Psoas muscle (tissue), 8 donors: ENCODE results near the gene RANGRF. TPM values are rescaled to one million over a fixed set of nuclear protein-coding genes. Genes with fewer than 3 reads are reported as not detected.

Source experiments
- ATAC-seq, 4 donors: fragments of 200-7000 bp; cut with Tn5 transposase; one replicate each; pipeline ENCODE4 v1.9.1; 2020; ENCODE audit warnings: moderate library complexity in 3 of 4, mild to moderate bottlenecking in 2 of 4
- DNase-seq, 2 donors: peaks; one replicate each; pipeline ENCODE4 v3.0.0-alpha.2; 2020
- H3K27ac ChIP-seq: fragments of 200-600 bp; one replicate; pipeline ENCODE4 v1.8.0; 2022
- H3K27me3 ChIP-seq, 3 donors: fragments of 200-600 bp in 1 of 3; one replicate each; pipeline versions ENCODE4 v1.6.1 to v1.8.0; 2013 to 2022; ENCODE audit warnings: low read length in 2 of 3, mild to moderate bottlenecking in 2 of 3, moderate library complexity in 1 of 3; ENCODE audit not compliant: insufficient read depth in 3 of 3
- H3K36me3 ChIP-seq, 2 donors: fragments of 200-600 bp in 1 of 2; one replicate each; pipeline versions ENCODE4 v1.6.1 to v1.8.0; 2013 to 2022; ENCODE audit warnings: low read depth in 1 of 2, mild to moderate bottlenecking in 1 of 2, moderate library complexity in 1 of 2; ENCODE audit not compliant: insufficient read depth in 1 of 2
- H3K4me1 ChIP-seq: fragments of 200-600 bp; one replicate; pipeline ENCODE4 v1.8.0; 2022
- H3K4me3 ChIP-seq: fragments of 200-600 bp; one replicate; pipeline ENCODE4 v1.8.0; 2022; ENCODE audit warnings: mild to moderate bottlenecking
- H3K9me3 ChIP-seq: fragments of 200-600 bp; one replicate; pipeline ENCODE4 v1.8.0; 2022
- CTCF ChIP-seq: fragments of 200-600 bp; IDR thresholded peaks from one replicate; pipeline ENCODE4 v1.8.0; 2022; ENCODE audit warnings: antibody characterized with exemption
- WGBS, 3 donors: extraction: QIAGEN DNeasy Blood & Tissue Kit; methylation state at CpG; one replicate each; pipeline versions ENCODE4 v1.1.6 to v1.1.7; 2013; 5-methylcytosine and 5-hydroxymethylcytosine counted together
- intact Hi-C, 2 donors: fragments of 100-400 bp; cut with DNase I; formaldehyde crosslinking; loops; one replicate each; pipeline versions ENCODE4 v1.11.0 to v1.14.2; 2022
- long read RNA-seq, 2 donors: library from polyadenylated mRNA; unstranded; transcript quantifications; one replicate each; pipeline ENCODE4 v2.0.0, GENCODE V29; 2021
- polyA plus RNA-seq, 3 donors: library from polyadenylated mRNA; stranded (reverse); fragments of 200-250 nt; gene quantifications; one replicate each; pipeline ENCODE4 v1.2.3, GENCODE V29; 2013
- total RNA-seq, 4 donors: library from RNA; stranded (reverse); fragmentation: NEBNext Ultra II Directional in 2 of 4; extraction: Animal tissue kit (Norgen Biotek cat#: 25700) in 2 of 4; gene quantifications; one replicate each; pipeline versions ENCODE4 v1.2.1 to v1.2.4, GENCODE V29; 2021 to 2023
- donor health status: healthy with polysubstance abuse.
- donor health status: DM: no; HTN: no; CAD: no; lungs with moderate emphysema.
- donor health status: Bipolar disorder and iron deficiency.
- donor health status: healthy.
- donor health status: DM: yes; HTN: yes; CAD: no.
- donor health status: DM: no; HTN: no; CAD: no.
- donor health status: DM: no; HTN: no; CAD: no.
- donor health status: DM: yes; HTN: yes; CAD: no.

The RANGRF gene
- 10 to 100 TPM in 3 of 4 donors, 1 to 10 TPM in 1; 9.0 to 16.3 (median 11.7) TPM for total RNA-seq
- polyA plus RNA-seq = 10 to 100 TPM; 17.8 to 24.3 (median 22.1) TPM
- long read RNA-seq, donor 1, partial matches to known transcripts = 2 of 8 reads
- long read RNA-seq, donor 1, other reads (novel, unspliced or antisense) = 0 of 8 reads
- long read RNA-seq, donor 2, partial matches to known transcripts = 2 of 7 reads
- long read RNA-seq, donor 2, other reads (novel, unspliced or antisense) = 0 of 7 reads

GRCh38 chr17:8288336-8289102 lies at the start of gene RANGRF:
TSS of gene RANGRF (plus strand) at chr17:8288670. CDS start at chr17:8288789, 119 bp downstream.
- intact Hi-C loops = loop anchor here (2.0 to 5.0 kb wide), 2 partner anchors 36 to 40 kb away; partner anchors contain the start of genes CTC1 (in 1 of the 2) and PFAS (in 1 of the 2)
- DNase-seq = peak; percentile 90 to 94
- Histone ChIP-seq H3K9me3 (no peaks in the 10 kb centered on the region), H3K27me3 (no peaks in the 10 kb centered on the region), H3K36me3 (no peaks in the 10 kb centered on the region), H3K4me3 (peak within 1 kb of the TSS; percentile 78), H3K4me1 (peaks cover 19% of the 10 kb centered on the region), H3K27ac (peak within 1 kb of the TSS; percentile 90)
- no peak for TF ChIP-seq CTCF
- peak; percentile 90 to 97 (median 92) for ATAC-seq
- 0 to 1% (median 0%) methylated on average over 48 to 53 of the region's 53 CpGs for WGBS, 3 donors

GRCh38 chr17:8243827-8244226 lies 44.6 kb upstream of the RANGRF start:
- Histone ChIP-seq H3K36me3 (peaks cover 0 to 51% of the 10 kb centered on the region in 2 donors), H3K9me3 (no peaks in the 10 kb centered on the region)
- intact Hi-C loops = no loop called here

DNA sequence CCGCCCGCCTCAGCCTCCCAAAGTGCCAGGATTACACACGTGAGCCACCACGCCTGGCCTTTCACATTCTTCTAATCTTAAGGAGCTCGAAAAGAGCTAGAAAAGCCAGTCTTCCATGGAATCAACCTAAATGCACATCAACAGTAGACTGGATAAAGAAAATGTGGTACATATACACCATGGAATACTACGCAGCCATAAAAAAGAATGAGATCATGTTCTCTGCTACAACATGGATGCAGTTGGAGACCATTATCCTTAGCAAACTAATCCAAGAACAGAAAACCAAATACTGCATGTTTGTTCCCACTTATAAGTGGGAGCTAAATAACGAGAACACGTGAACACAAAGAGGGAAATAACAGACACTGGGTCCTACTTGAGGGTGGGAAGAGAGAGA lies 43.7 kb upstream of the RANGRF start:
- H3K4me1 ChIP-seq = peaks cover 6% of the 10 kb centered on the region
- H3K27me3 ChIP-seq = no peaks in the 10 kb centered on the region
- intact Hi-C loops = no loop called here
- no peak overlapping the region for H3K27ac ChIP-seq
- WGBS, 3 donors = 97 to 98% (median 98%) methylated on average over 8 of the region's 8 CpGs
- peaks cover 0 to 42% of the 10 kb centered on the region in 2 donors for H3K36me3 ChIP-seq
- TF ChIP-seq CTCF = no peak
- H3K4me3 ChIP-seq = no peak overlapping the region
- no peaks in the 10 kb centered on the region for H3K9me3 ChIP-seq
- DNase-seq (no peak), ATAC-seq (no peak)

More at GRCh38 chr17:8243827-8244226, 44.6 kb upstream of the RANGRF start:
- H3K4me1 ChIP-seq = peaks cover 3% of the 10 kb centered on the region
- H3K27ac ChIP-seq = no peak overlapping the region
- ATAC-seq = no peak
- H3K27me3 ChIP-seq = no peaks in the 10 kb centered on the region
- no peak for DNase-seq
- TF ChIP-seq CTCF = no peak
- WGBS, 3 donors = 95 to 97% (median 95%) methylated on average over 5 of the region's 5 CpGs
- H3K4me3 ChIP-seq = no peak overlapping the region

DNA sequence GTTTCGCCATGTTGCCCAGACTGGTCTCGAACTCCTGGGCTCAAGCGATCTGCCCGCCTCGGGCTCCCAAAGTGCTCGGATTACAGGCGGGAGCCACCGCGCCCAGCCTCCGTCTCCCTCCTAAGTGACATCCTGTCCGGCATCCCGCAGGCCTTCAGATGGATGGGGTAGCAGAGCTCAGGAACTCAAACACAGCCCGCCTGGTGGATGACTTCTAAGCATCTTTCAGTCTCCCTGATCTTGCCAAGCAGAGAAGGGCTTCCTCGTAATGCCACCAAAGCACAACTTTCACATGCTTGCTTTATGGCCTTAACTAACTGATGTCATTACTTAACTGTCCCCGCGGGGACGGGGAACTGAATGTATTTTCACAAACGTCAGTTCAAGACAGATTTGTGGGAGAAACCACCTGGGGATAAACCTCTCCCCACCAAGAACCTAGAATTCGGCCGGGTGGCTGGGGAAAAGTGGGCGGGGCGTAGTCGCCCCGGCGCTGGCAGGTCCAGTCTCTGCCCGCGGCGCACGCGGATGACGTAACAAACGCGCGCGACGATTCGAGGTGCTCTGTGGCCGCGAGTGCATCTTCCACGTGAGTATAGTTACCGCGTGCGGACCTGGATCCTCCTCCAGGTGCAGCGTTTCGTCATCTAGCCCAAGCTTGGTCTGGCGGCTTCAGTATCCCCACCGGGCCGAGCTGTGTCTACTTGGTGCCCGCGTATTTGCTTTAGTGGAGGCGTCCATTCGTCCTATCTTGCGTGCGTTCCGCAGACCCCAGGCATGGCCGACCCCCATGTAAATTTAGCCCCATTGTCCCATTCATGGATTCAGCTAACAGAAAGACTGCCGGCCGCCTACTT lies 39.5 kb upstream of the RANGRF start, which contains the start of gene PFAS:
TSS of gene PFAS (plus strand) at position 539 of the 857 bp plus-strand sequence. CDS start 4,649 bp downstream, outside the sequence.
- Histone ChIP-seq H3K4me1 (peaks cover 8% of the 10 kb centered on the region), H3K27ac (peak within 1 kb of the TSS; percentile 98), H3K9me3 (no peaks in the 10 kb centered on the region), H3K4me3 (peak within 1 kb of the TSS; percentile 88), H3K27me3 (no peaks in the 10 kb centered on the region), H3K36me3 (peaks cover 1 to 13% of the 10 kb centered on the region in 2 donors)
- DNase-seq (peak; percentile 97 to 98), ATAC-seq (peak; percentile 84 to 89 (median 85))
- intact Hi-C loops = loop anchor here (1.0 to 2.0 kb wide), 3 partner anchors 40 to 63 kb away; partner anchors contain the start of genes BORCS6 (in 1 of the 2) and RANGRF (in 1 of the 2)
- no peak for TF ChIP-seq CTCF
- WGBS, 3 donors = 0% methylated on average over 57 to 58 of the region's 58 CpGs
